Smooth muscle cell of the coronary artery (primary cell): ENCODE results near the gene MYEF2. TPM values are rescaled to one million over a fixed set of nuclear protein-coding genes. Genes with fewer than 3 reads are reported as not detected.

ENCODE experiments used
- total RNA-seq: library from RNA; depleted of rRNA; stranded (reverse); fragments of >200 nt; gene quantifications from 2 replicates; pipeline ENCODE4 v1.2.3, GENCODE V29; 2014; ENCODE audit warnings: low replicate concordance

Gene MYEF2, protein sequence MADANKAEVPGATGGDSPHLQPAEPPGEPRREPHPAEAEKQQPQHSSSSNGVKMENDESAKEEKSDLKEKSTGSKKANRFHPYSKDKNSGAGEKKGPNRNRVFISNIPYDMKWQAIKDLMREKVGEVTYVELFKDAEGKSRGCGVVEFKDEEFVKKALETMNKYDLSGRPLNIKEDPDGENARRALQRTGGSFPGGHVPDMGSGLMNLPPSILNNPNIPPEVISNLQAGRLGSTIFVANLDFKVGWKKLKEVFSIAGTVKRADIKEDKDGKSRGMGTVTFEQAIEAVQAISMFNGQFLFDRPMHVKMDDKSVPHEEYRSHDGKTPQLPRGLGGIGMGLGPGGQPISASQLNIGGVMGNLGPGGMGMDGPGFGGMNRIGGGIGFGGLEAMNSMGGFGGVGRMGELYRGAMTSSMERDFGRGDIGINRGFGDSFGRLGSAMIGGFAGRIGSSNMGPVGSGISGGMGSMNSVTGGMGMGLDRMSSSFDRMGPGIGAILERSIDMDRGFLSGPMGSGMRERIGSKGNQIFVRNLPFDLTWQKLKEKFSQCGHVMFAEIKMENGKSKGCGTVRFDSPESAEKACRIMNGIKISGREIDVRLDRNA
- total RNA-seq: 0.94 and 6.2 TPM in 2 replicates

DNA sequence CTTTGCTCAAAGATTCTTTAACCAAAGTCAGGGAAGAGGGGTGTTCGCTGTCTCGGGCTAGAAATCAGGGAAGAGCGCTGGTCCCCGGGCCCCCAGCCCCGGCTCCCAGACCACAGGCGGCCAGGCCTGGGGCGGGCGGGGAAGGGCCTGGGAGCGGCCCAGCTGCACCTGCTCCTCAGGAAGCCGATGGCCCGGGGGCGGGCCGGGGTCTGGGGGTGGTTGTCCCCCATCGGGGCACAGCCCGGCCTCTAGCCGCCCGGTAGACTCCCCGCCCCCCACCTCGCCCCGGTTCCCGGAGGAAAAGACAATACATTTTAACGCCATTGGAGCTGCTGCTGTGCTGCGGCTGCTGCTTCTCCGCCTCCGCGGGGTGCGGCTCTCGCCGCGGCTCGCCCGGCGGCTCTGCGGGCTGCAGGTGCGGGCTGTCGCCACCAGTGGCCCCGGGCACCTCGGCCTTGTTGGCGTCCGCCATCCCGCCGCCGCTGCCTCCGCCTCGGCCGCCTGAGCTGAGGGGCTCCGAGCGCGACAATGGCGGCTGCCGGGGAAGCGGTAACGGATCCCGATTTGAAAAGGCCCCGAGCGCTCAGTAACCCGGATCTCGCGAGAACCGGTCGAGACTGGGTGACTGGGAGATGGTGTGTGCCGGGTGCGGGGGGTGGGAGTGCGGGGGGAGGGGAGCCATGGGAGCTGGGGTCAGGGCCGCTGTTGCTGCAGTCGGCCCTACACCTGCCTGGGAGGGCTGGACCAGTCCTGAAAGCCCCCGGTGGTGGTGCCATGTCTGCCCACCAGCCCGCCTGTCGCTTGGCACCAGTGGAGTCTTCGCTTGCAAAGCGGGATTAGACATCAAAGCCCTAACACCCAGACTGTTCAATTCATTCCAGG, at the start of gene MYEF2:
MYEF2 (minus strand) TSS at position 530 of the 882 bp plus-strand sequence; CDS start at position 472, 58 bp downstream.

DNA sequence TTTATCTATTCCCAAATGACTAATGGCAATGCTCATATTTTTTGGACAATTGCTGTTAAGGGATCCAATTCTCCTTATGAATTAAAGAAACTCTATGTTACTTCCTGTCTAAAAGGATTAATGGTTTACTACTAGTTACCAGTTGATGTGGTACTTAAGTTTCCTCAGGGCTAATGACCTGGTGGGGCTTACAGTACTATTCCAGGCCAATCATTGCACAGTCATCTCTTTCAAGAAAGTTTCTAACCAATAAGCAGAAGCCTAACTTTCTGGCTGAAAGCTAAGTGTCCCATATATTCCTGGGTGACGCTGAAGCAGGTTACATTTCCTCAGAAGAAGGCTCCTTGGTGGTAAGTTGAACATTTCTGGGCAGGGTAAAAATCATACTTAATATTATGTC, 27.9 kb upstream of the MYEF2 start, which contains the start of gene SLC12A1:
SLC12A1 (plus strand) TSS at position 322 of the 400 bp plus-strand sequence. CDS start 1,418 bp downstream, outside the sequence.

DNA sequence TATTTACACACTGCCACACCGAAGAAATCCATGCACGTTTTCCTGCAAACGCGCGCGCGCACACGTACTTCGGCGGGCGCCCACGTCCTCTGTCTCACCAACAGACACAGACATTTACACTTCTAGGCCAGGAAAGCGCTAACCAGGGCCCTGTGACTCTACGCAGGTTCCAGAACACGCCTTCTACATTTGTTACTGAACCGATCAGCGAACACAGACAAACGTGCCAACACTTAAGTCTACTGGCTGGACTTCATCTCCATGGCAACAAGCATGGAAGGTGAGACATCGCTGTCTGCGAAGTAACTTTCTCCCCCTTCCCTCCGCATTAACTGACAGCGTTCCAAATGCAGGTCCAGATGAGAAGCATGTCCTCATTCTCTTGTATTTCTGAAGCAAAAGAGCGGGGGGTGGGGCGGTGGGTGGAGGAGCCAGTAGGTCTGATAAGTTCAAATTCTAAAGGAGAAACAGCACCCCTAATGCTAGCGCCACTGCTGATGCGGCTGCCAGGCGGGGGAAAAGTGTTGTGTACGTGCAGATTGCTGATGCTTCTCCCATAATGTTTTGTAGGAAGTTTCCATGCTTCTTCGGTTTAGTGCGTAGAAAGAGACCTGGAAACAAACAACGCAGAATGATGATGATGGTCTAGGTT, 13.6 kb upstream of the MYEF2 start, which contains the start of gene CTXN2:
CTXN2 (plus strand) TSS at position 92 of the 652 bp plus-strand sequence. CDS start 9,636 bp downstream, outside the sequence.

DNA sequence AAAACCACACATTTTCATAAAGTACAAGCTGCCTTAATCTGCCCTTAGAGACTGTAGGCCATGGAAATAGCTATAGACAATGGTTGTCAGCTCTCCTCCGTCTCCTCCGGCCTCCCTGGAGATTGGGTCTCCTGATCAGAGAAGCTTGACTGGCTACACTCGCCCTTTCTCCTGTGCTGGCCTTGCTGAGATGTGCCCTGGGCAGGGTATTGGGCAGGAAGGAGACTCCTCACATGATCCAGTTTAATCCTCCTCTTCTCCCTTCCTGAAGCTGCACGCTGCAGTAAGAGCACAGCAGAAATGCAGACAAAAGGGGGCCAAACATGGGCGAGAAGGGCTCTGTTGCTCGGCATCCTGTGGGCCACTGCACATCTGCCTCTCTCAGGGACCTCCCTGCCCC, 57.4 kb downstream of the MYEF2 start, which contains the start of gene SLC24A5:
SLC24A5 (plus strand) TSS at position 246 of the 400 bp plus-strand sequence; CDS start at position 301, 55 bp downstream.

Other genes with a start within 250 kb of the MYEF2 start
- gene SLC24A5, start 57.3 kb downstream of the MYEF2 start, total RNA-seq: not detected in 2 replicates
- not detected in 2 replicates for gene CTXN2, start 13.4 kb upstream of the MYEF2 start, total RNA-seq
- gene SLC12A1, start 28.0 kb upstream of the MYEF2 start, total RNA-seq: not detected in 2 replicates
- gene DUT, start 153.1 kb upstream of the MYEF2 start, total RNA-seq: 33.2 and 34.2 TPM in 2 replicates